Measurements from ENCODE around the gene RNLS. TPM values are rescaled to one million over a fixed set of nuclear protein-coding genes. Genes with fewer than 3 reads are reported as not detected.

RNLS gene
- total RNA-seq, 1 donor from 2014 or later: 24.7 TPM

DNA sequence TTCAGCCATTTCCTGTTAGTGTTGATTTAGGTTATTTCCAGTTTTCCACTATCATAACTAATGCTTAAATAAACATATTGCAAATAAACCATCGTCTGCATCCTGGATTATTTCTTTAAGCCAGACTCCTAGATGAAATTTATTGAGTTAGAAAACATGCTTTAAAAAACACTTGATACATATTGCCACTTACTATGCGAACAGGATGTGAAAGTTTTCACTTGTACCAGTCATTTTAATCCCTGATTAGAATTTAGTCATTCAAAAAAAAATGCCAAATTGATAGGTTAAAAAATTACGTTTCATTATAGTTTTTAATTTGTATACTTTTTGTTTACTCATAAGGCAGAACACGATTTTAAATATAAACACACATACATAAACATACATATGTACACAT lies 309.6 kb downstream of the RNLS start:
- H3K27me3 ChIP-seq (ENCODE audit: control insufficient read depth, insufficient read depth, low read length): no peaks in the 10 kb centered on the region
- no peak for DNase-seq (ENCODE audit: low read depth)
- H3K36me3 ChIP-seq (ENCODE audit: control insufficient read depth, insufficient read depth, low read length): no peaks in the 10 kb centered on the region
- H3K4me3 ChIP-seq (ENCODE audit: low read depth, low read length): no peak overlapping the region
- no peak for TF ChIP-seq CTCF (IDR thresholded peaks at IDR 0.05; ENCODE audit: insufficient read depth, low read length, poor library complexity, severe bottlenecking)

DNA sequence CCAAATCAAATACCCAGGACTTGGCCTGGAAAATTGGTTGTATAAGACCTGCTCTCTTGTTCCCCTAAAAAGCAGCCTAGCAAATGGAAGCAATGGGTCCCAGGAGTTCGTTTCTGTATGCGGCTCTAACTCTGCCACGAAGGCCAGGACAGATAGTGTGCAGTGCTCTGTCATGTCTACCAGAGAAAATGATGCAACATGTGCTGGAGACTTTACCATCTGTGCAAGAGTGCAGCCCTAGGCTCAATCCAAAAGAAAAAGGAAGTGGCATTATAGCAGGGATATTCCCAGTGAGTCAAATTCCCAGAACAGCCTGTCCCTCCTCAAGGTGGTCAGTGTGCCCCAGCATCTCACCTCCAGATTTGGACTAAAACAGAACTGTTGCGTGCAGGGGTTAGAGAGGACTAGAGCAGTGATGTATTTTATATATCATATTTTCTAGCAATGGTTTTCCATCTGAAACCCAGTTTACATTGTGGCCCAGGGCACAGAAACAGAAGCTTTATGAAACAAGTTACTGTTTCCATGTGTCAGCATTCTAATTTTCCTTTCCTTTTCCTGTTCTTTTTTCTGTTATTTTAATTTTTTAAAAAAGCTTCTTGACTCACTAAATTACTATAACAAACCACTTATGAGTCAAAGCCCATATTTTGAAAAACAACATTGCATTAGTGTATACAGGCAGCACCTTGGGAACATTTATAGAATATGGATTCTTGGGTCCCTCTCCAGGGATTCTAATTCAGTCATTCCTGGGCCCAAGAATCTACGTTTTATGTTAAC lies 311.2 kb downstream of the RNLS start:
- DNase-seq (ENCODE audit: low read depth): no peak
- no peaks in the 10 kb centered on the region for H3K36me3 ChIP-seq (ENCODE audit: control insufficient read depth, insufficient read depth, low read length)
- no peak overlapping the region for H3K4me3 ChIP-seq (ENCODE audit: low read depth, low read length)
- H3K27me3 ChIP-seq (ENCODE audit: control insufficient read depth, insufficient read depth, low read length): no peaks in the 10 kb centered on the region
- no peak for TF ChIP-seq CTCF (IDR thresholded peaks at IDR 0.05; ENCODE audit: insufficient read depth, low read length, poor library complexity, severe bottlenecking)

- Histone ChIP-seq H3K36me3 (ENCODE audit: control insufficient read depth, insufficient read depth, low read length) (no peaks in the 10 kb centered on the region), H3K27me3 (ENCODE audit: control insufficient read depth, insufficient read depth, low read length) (no peaks in the 10 kb centered on the region), H3K4me3 (ENCODE audit: low read depth, low read length) (no peak overlapping the region)
- no peak for DNase-seq (ENCODE audit: low read depth)
- TF ChIP-seq CTCF (IDR thresholded peaks at IDR 0.05; ENCODE audit: insufficient read depth, low read length, poor library complexity, severe bottlenecking): no peak
Observed at GRCh38 chr10:88270871-88271713, 312.0 kb downstream of the RNLS start.

DNA sequence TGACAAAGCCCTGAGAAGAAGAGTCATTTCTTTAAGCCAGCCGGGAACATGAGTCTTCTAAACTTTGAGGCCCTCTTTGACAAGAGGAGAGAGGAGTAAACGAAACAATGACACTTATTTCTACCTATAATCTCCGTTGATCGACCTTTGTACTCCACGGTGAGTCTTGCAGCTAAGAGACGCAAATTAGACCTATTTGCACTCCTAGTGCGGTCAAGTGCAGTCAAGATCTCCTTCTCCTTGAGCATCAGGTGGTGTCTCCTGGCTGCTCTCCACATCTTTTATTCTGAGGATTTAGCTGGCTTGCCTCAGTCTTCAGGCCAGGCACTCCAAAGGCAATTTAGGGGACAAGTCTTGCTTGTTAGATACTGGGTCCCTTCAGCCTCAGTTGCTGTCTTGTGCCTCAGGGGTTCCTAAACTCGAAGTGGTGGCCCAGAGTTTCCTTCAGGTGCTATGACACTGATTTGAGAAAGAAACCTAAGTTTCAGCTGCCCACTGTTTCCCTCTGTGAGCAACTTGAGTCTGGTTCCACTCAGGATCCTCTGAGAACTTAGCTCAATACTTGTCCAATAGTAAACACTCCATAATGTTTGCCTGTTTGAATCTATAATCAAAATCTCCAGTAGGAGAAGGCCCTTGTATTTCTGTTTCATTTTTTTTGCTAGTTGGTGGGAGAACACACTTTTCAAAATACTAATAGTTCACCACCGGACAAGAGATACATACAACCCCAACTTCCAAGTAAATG lies 312.9 kb downstream of the RNLS start:
- DNase-seq (ENCODE audit: low read depth): no peak
- no peak for TF ChIP-seq CTCF (IDR thresholded peaks at IDR 0.05; ENCODE audit: insufficient read depth, low read length, poor library complexity, severe bottlenecking)
- H3K4me3 ChIP-seq (ENCODE audit: low read depth, low read length): no peak overlapping the region
- H3K36me3 ChIP-seq (ENCODE audit: control insufficient read depth, insufficient read depth, low read length): no peaks in the 10 kb centered on the region
- no peaks in the 10 kb centered on the region for H3K27me3 ChIP-seq (ENCODE audit: control insufficient read depth, insufficient read depth, low read length)

GRCh38 chr10:88262591-88263234 lies 320.4 kb downstream of the RNLS start:
- Histone ChIP-seq H3K27me3 (ENCODE audit: control insufficient read depth, insufficient read depth, low read length) (no peaks in the 10 kb centered on the region), H3K36me3 (ENCODE audit: control insufficient read depth, insufficient read depth, low read length) (no peaks in the 10 kb centered on the region), H3K4me3 (ENCODE audit: low read depth, low read length) (no peak overlapping the region)
- no peak for TF ChIP-seq CTCF (IDR thresholded peaks at IDR 0.05; ENCODE audit: insufficient read depth, low read length, poor library complexity, severe bottlenecking)
- DNase-seq (ENCODE audit: low read depth): no peak
